ENCODE results near the gene FBXO28. TPM values are rescaled to one million over a fixed set of nuclear protein-coding genes. Genes with fewer than 3 reads are reported as not detected.

Gene FBXO28
- total and polyA plus RNA-seq, 7 donors: 10.2 to 32.7 (median 21.9) TPM

GRCh38 chr1:224193319-224193966 lies 79.5 kb downstream of the FBXO28 start:
- DNase-seq: no peak
- Histone ChIP-seq H3K4me3 (no peak overlapping the region), H3K27me3 (no peaks in the 10 kb centered on the region), H3K9me3 (no peaks in the 10 kb centered on the region), H3K4me1 (peaks cover 0 to 5% (median 2%) of the 10 kb centered on the region in 4 donors), H3K36me3 (peaks cover 3 to 54% (median 12%) of the 10 kb centered on the region in 4 donors), H3K27ac (no peak overlapping the region)
- no peak for TF ChIP-seq POLR2A (IDR thresholded peaks at IDR 0.05)
- TF ChIP-seq EP300 (IDR thresholded peaks at IDR 0.05): no peak
- TF ChIP-seq CTCF (IDR thresholded peaks at IDR 0.05): no peak
- no peak for TF ChIP-seq POLR2AphosphoS5 (IDR thresholded peaks at IDR 0.05)
- 95 to 96% methylated on average over 8 of the region's 8 CpGs for WGBS, 2 donors
- intact Hi-C loops (cut with DNase I): no loop called here

GRCh38 chr1:224196813-224197600 lies 83.1 kb downstream of the FBXO28 start:
- no peaks in the 10 kb centered on the region for H3K9me3 ChIP-seq
- TF ChIP-seq EP300 (IDR thresholded peaks at IDR 0.05) (no peak), CTCF (IDR thresholded peaks at IDR 0.05) (no peak), POLR2AphosphoS5 (IDR thresholded peaks at IDR 0.05) (no peak), POLR2A (IDR thresholded peaks at IDR 0.05) (no peak)
- H3K27ac ChIP-seq: no peak overlapping the region
- intact Hi-C loops (cut with DNase I): no loop called here
- H3K4me3 ChIP-seq: no peak overlapping the region
- H3K36me3 ChIP-seq: peaks cover 3 to 29% (median 8%) of the 10 kb centered on the region in 4 donors
- H3K27me3 ChIP-seq: no peaks in the 10 kb centered on the region
- no peak for DNase-seq
- 81 to 83% methylated on average over 5 of the region's 5 CpGs for WGBS, 2 donors
- peaks cover 0 to 5% (median 2%) of the 10 kb centered on the region in 4 donors for H3K4me1 ChIP-seq

- TF ChIP-seq CTCF (IDR thresholded peaks at IDR 0.05) (no peak), POLR2AphosphoS5 (IDR thresholded peaks at IDR 0.05) (no peak), POLR2A (IDR thresholded peaks at IDR 0.05) (no peak), EP300 (IDR thresholded peaks at IDR 0.05) (no peak)
- Histone ChIP-seq H3K4me3 (no peak overlapping the region), H3K27ac (no peak overlapping the region), H3K4me1 (peaks cover 0 to 11% (median 9%) of the 10 kb centered on the region in 4 donors), H3K27me3 (no peaks in the 10 kb centered on the region), H3K9me3 (no peaks in the 10 kb centered on the region), H3K36me3 (peaks cover 0 to 13% (median 0%) of the 10 kb centered on the region in 4 donors)
- intact Hi-C loops (cut with DNase I): no loop called here
- DNase-seq: no peak
- 90 to 95% methylated on average over 4 of the region's 4 CpGs for WGBS, 2 donors
These were observed 84.7 kb downstream of the FBXO28 start for GRCh38 chr1:224198572-224198971.

- intact Hi-C loops (cut with DNase I): no loop called here
- TF ChIP-seq POLR2AphosphoS5 (IDR thresholded peaks at IDR 0.05): no peak
- no peak for TF ChIP-seq CTCF (IDR thresholded peaks at IDR 0.05)
- no peak for TF ChIP-seq EP300 (IDR thresholded peaks at IDR 0.05)
- TF ChIP-seq POLR2A (IDR thresholded peaks at IDR 0.05): no peak
- 14 to 61% methylated on average over 2 of the region's 2 CpGs for WGBS, 2 donors
These were observed 85.8 kb downstream of the FBXO28 start for GRCh38 chr1:224199679-224200078.

More at GRCh38 chr1:224199679-224200078, 85.8 kb downstream of the FBXO28 start:
- H3K27ac ChIP-seq: no peak overlapping the region
- no peak for DNase-seq
- H3K36me3 ChIP-seq: peaks cover 0 to 3% (median 0%) of the 10 kb centered on the region in 4 donors
- H3K27me3 ChIP-seq: no peaks in the 10 kb centered on the region
- H3K4me3 ChIP-seq: no peak overlapping the region
- H3K9me3 ChIP-seq: no peaks in the 10 kb centered on the region
- H3K4me1 ChIP-seq: peaks cover 0 to 22% (median 18%) of the 10 kb centered on the region in 4 donors

All from sigmoid colon (tissue), 7 donors.